RPMI7951 (cell line): Measurements from ENCODE around the gene TMEM92. TPM values are rescaled to one million over a fixed set of nuclear protein-coding genes. Genes with fewer than 3 reads are reported as not detected.

Source experiments
- DNase-seq: peaks from one replicate; pipeline ENCODE4 v3.0.0-alpha.2; 2012; ENCODE audit warnings: low read depth
- total RNA-seq: library from RNA; depleted of rRNA; stranded (reverse); fragments of >200 nt; shearing (Covaris generic); gene quantifications from 2 replicates; pipeline ENCODE4 v1.2.3, GENCODE V29; 2014; rRNA removed

TMEM92 gene
- total RNA-seq, 1 experiment from 2014 or later = not detected

DNA sequence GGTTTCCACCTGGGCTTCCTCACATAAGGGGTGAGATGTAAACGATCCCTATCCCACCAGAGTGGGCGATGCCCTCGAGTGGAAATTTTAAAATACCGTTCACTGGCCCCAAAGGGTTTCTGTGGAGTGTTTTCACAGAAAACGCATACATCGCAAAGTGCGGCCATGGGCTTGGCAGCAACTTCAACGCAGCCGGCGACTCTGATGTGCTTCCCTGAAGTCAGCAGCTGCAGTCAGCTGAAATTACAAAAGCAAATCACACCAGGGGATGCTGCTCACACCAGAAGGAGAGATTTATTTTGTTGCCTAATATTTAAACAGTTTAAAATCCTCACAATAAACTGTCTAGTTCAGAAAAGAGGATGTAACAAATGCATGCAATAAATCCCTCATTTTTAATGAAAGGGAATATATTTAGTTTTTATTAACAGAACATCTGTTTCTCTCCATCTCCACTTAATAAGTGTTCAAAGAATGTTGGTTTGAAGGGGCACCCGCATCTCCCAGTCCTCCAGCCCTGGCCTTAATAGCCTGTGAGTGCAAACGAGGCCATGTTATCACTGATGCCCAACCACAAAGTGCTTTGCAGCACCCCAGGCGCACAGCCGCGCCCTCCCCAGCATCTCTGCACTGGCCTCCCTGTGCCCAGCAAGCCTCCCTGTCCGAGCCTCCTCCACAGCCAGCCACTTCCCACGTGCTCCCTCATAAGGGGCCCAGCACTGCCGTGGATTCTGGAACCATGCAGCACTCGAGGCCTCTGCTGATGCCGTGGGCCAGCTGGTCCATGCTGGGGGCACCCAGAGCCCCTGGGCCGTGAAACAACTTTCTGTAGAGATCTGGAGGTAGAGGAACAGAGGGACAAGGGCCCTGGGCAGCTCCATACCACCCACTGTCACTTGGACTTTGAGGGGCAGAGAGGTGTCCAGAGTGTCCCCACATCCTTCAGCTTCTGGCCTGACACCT is 54.4 kb downstream of the TMEM92 start:
- no peak for DNase-seq

DNA sequence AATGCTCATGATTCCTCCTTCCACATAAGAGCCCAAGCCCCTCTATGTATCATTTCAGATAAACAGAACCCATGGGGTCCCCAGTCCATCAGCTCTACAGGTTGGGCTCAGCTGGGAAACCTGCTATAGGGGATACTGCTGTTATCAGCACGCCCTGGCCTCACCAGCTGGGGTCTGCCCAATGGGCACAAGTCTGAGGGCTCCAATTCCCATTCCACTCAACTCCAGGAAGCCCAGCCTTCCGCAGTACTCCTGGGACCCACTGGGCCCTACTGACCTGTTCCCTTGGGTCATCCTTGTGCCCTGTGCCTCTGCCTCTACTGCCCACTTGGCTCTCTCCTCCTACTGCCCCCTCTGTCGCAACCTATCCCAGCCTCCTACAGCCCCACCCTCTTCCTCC is 55.5 kb downstream of the TMEM92 start:
- no peak for DNase-seq

DNA sequence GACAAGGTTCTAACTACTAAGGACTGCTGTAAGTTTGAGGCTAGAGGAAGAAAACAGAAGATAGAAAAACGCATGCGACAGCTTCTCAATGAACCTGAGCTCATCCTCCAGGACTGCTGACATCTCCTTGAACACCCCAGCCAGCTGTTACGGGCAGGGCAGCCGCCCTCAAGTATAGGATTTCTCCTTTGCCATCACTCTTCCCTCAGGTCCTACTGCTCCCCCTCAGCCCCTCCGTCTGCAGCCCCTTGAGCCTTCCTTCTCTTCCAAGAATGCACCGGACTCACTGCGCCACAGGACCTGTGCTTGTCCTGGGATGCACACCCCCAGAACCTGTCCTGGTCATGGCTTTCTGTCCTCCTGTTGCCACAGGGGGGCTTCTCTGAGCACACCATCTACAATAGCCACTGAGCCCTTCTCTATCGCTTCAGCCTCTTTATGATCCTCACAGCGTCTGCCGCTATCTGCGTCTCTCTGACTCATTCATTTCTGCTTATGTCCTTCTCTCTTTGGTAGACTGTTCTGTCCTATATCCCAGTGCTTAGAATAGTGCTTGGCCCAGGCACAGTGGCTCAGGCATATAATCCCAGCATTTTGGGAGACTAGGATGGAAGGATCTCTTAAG is 56.0 kb downstream of the TMEM92 start:
- DNase-seq = no peak

Other genes starting within 250 kb of the TMEM92 start
- gene ITGA3, start 218.4 kb upstream of the TMEM92 start, total RNA-seq = 213 and 279 TPM in 2 replicates
- 13.9 and 19.2 TPM in 2 replicates for gene PDK2, start 179.1 kb upstream of the TMEM92 start, total RNA-seq
- 0.10 and 0.24 TPM in 2 replicates for gene SAMD14, start 144.3 kb upstream of the TMEM92 start, total RNA-seq
- 9.5 and 12.8 TPM in 2 replicates for gene PPP1R9B, start 123.8 kb upstream of the TMEM92 start, total RNA-seq
- not detected in 2 replicates for gene SGCA, start 108.5 kb upstream of the TMEM92 start, total RNA-seq
- gene COL1A1, start 72.8 kb upstream of the TMEM92 start, total RNA-seq = 239 and 259 TPM in 2 replicates
- gene XYLT2, start 71.7 kb downstream of the TMEM92 start, total RNA-seq = 12.4 and 15.2 TPM in 2 replicates
- 75.2 and 120 TPM in 2 replicates for gene MRPL27, start 98.7 kb downstream of the TMEM92 start, total RNA-seq
- 10.6 and 14.3 TPM in 2 replicates for gene EME1, start 98.8 kb downstream of the TMEM92 start, total RNA-seq
- 141 and 143 TPM in 2 replicates for gene LRRC59, start 123.1 kb downstream of the TMEM92 start, total RNA-seq
- gene ACSF2, start 151.8 kb downstream of the TMEM92 start, total RNA-seq = 19.4 and 20.4 TPM in 2 replicates
- not detected in 2 replicates for gene CHAD, start 194.4 kb downstream of the TMEM92 start, total RNA-seq
- gene RSAD1, start 204.4 kb downstream of the TMEM92 start, total RNA-seq = 10.0 and 11.1 TPM in 2 replicates
- gene MYCBPAP, start 234.0 kb downstream of the TMEM92 start, total RNA-seq = 0.29 TPM in 1 of 2 replicates, not detected in the other